MCF 10A (cell line): ENCODE results near the gene ARHGEF3. TPM values are rescaled to one million over a fixed set of nuclear protein-coding genes. Genes with fewer than 3 reads are reported as not detected.

Experiments used
- BruUV-seq: library from RNA; stranded (reverse); fragments of 400-500 nt; replicated peaks from 2 replicates; lab custom pipeline; 2021; lab: Mats Ljungman, UMichigan
- CTCF ChIA-PET: fragments of 300-600 bp; sonication (Branson Sonifier 250); formaldehyde crosslinking; extraction: SDS; loops from one replicate; lab custom pipeline; 2021; ENCODE audit warnings: antibody characterized with exemption, inconsistent platforms; lab: Yijun Ruan, JAX
- POLR2A ChIA-PET: fragments of 300-600, 350-650 bp; sonication (Branson Sonifier 250); formaldehyde crosslinking; extraction: SDS; loops from one replicate; lab custom pipeline; 2020; ENCODE audit warnings: antibody characterized with exemption, inconsistent platforms; lab: Yijun Ruan, JAX
- DNase-seq: peaks from one replicate; pipeline ENCODE4 v3.0.0-alpha.2; 2018; ENCODE audit not compliant: unreplicated experiment
- H3K27ac Mint-ChIP-seq: one replicate; pipeline ENCODE4 v1.8.0; 2022; ENCODE audit warnings: mild to moderate bottlenecking, low read depth, mixed read lengths; ENCODE audit not compliant: unreplicated experiment
- H3K27me3 Mint-ChIP-seq: one replicate; pipeline ENCODE4 v1.8.0; 2022; ENCODE audit warnings: mixed read lengths; ENCODE audit not compliant: insufficient read depth, unreplicated experiment
- H3K36me3 Mint-ChIP-seq: one replicate; pipeline ENCODE4 v1.8.0; 2022; ENCODE audit warnings: mild to moderate bottlenecking, moderate library complexity, mixed read lengths; ENCODE audit not compliant: insufficient read depth, unreplicated experiment
- H3K4me1 Mint-ChIP-seq: one replicate; pipeline ENCODE4 v1.8.0; 2022; ENCODE audit warnings: mixed read lengths; ENCODE audit not compliant: insufficient read depth, unreplicated experiment
- H3K4me3 Mint-ChIP-seq: one replicate; pipeline ENCODE4 v1.8.0; 2022; ENCODE audit warnings: mild to moderate bottlenecking, moderate library complexity, mixed read lengths; ENCODE audit not compliant: unreplicated experiment
- H3K9me3 Mint-ChIP-seq: one replicate; pipeline ENCODE4 v1.8.0; 2022; ENCODE audit warnings: mixed read lengths; ENCODE audit not compliant: unreplicated experiment
- CTCF ChIP-seq: fragments of 200-600 bp; IDR thresholded peaks from one replicate; pipeline ENCODE4 v1.8.0; 2022; ENCODE audit warnings: antibody characterized with exemption, mild to moderate bottlenecking; ENCODE audit not compliant: unreplicated experiment
- intact Hi-C: fragments of 100-400 bp; cut with micrococcal nuclease; formaldehyde crosslinking; loops from 2 replicates; pipeline ENCODE4 v1.14.1; 2022
- total RNA-seq: library from RNA; stranded (reverse); gene quantifications from 2 replicates; pipeline ENCODE4 v1.2.3, GENCODE V29; 2022

Gene ARHGEF3
- total RNA-seq, 1 experiment from 2014 or later: 10.6 TPM

- DNase-seq: no peak
- no peak for TF ChIP-seq CTCF
- H3K4me1 Mint-ChIP-seq: peaks cover 11% of the 10 kb centered on the region
- BruUV-seq: no TSS peak
- H3K27ac Mint-ChIP-seq: no peak overlapping the region
- H3K9me3 Mint-ChIP-seq: no peaks in the 10 kb centered on the region
- H3K27me3 Mint-ChIP-seq: no peaks in the 10 kb centered on the region
- H3K36me3 Mint-ChIP-seq: no peaks in the 10 kb centered on the region
- ChIA-PET POLR2A (no interaction called here), CTCF (interaction anchor here (1.0 to 4.5 kb wide), 6 partner anchors 11 to 179 kb away, joined by 3 to 37 read pairs (median 4); partner anchors contain the start of gene ARHGEF3)
- no peak overlapping the region for H3K4me3 Mint-ChIP-seq
- intact Hi-C loops: no loop called here
These were observed 14.3 kb upstream of the ARHGEF3 start for GRCh38 chr3:56816061-56816460.

GRCh38 chr3:56815589-56815988, 13.8 kb upstream of the ARHGEF3 start:
- Mint-ChIP-seq H3K4me3 (no peak overlapping the region), H3K4me1 (peaks cover 11% of the 10 kb centered on the region), H3K27ac (no peak overlapping the region), H3K27me3 (no peaks in the 10 kb centered on the region), H3K9me3 (no peaks in the 10 kb centered on the region), H3K36me3 (no peaks in the 10 kb centered on the region)
- intact Hi-C loops: no loop called here
- CTCF ChIA-PET: interaction anchor here (1.0 to 4.5 kb wide), 6 partner anchors 10 to 191 kb away, joined by 3 to 37 read pairs (median 4); partner anchors contain the start of gene ARHGEF3
- BruUV-seq: no TSS peak
- POLR2A ChIA-PET: interaction anchor here (0.8 kb wide), 1 partner anchor 10 kb away, joined by 3 read pairs; no protein-coding TSS in a partner anchor
- TF ChIP-seq CTCF: no peak
- no peak for DNase-seq

- no peaks in the 10 kb centered on the region for H3K27me3 Mint-ChIP-seq
- H3K36me3 Mint-ChIP-seq: no peaks in the 10 kb centered on the region
- H3K4me1 Mint-ChIP-seq: peaks cover 11% of the 10 kb centered on the region
- intact Hi-C loops: no loop called here
- H3K4me3 Mint-ChIP-seq: no peak overlapping the region
- TF ChIP-seq CTCF: no peak
- CTCF ChIA-PET: interaction anchor here (0.6 to 3.5 kb wide), 4 partner anchors 13 to 163 kb away, joined by 3 to 29 read pairs (median 3); partner anchors contain the start of gene ARHGEF3
- POLR2A ChIA-PET: interaction anchor here (0.6 to 1.1 kb wide), 4 partner anchors 10 to 15 kb away, joined by 3 to 5 read pairs (median 3); partner anchors contain the start of gene ARHGEF3
- BruUV-seq: no TSS peak
- DNase-seq: no peak
- H3K27ac Mint-ChIP-seq: peak overlapping the region; percentile 69
- no peaks in the 10 kb centered on the region for H3K9me3 Mint-ChIP-seq
These were observed 11.9 kb upstream of the ARHGEF3 start for GRCh38 chr3:56813653-56813960.

GRCh38 chr3:56812754-56813652, 11.3 kb upstream of the ARHGEF3 start:
- Mint-ChIP-seq H3K9me3 (no peaks in the 10 kb centered on the region), H3K27ac (peak overlapping the region; percentile 69), H3K27me3 (no peaks in the 10 kb centered on the region), H3K4me3 (no peak overlapping the region), H3K36me3 (no peaks in the 10 kb centered on the region), H3K4me1 (peaks cover 11% of the 10 kb centered on the region)
- DNase-seq: peak; percentile 54
- POLR2A ChIA-PET: interaction anchor here (0.6 to 1.1 kb wide), 7 partner anchors 11 to 110 kb away, joined by 3 to 5 read pairs (median 3); partner anchors contain the start of gene ARHGEF3
- BruUV-seq: no TSS peak
- TF ChIP-seq CTCF: no peak
- CTCF ChIA-PET: interaction anchor here (0.6 to 3.5 kb wide), 8 partner anchors 10 to 180 kb away, joined by 3 to 29 read pairs (median 4); partner anchors contain the start of gene ARHGEF3
- intact Hi-C loops: no loop called here
